ENCODE data around the gene CLTB.

CLTB gene

DNA sequence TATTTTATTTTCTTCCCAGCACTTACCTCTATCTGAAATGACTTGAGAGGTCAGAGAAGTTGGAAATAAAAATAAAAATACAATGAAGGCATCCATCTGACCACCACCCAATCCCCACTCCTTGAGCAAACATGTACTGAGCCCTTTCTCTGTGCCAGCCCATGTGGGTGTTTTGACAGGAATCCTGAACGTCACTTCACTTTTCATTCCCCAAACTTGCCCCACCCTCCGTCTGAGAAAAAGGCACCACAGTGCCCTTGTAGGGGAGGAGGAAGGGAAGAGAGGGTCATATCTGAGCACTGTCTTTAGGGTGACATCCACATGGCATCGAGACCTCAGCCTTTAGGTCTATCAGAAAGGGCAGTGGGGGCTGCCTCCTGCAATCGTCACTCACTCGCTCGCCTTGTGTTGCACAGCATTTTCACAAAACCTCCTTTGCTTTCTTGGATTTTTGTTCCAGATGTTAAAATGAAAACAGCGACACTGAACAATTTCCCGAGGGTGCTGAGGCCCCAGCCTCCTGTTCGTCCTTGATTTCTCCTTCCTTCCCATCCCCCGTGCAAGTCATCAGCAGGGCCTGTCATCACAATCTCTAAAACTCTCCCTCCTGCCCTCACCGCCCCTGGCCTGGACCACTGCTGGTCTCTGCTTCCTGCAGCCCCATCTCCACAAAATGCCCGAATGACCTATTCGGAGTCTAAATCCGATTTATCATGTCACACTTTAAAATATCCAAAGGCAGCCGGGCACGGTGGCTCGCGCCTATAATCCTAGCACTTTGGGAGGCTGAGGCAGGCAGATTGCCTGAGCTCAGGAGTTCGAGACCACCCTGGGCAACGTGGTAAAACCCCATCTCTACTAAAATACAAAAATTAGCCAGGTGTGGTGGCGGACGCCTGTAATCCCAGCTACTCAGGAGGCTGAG lies 14.8 kb downstream of the CLTB start:
- no peak for DNase-seq (ENCODE audit: low read depth)

DNA sequence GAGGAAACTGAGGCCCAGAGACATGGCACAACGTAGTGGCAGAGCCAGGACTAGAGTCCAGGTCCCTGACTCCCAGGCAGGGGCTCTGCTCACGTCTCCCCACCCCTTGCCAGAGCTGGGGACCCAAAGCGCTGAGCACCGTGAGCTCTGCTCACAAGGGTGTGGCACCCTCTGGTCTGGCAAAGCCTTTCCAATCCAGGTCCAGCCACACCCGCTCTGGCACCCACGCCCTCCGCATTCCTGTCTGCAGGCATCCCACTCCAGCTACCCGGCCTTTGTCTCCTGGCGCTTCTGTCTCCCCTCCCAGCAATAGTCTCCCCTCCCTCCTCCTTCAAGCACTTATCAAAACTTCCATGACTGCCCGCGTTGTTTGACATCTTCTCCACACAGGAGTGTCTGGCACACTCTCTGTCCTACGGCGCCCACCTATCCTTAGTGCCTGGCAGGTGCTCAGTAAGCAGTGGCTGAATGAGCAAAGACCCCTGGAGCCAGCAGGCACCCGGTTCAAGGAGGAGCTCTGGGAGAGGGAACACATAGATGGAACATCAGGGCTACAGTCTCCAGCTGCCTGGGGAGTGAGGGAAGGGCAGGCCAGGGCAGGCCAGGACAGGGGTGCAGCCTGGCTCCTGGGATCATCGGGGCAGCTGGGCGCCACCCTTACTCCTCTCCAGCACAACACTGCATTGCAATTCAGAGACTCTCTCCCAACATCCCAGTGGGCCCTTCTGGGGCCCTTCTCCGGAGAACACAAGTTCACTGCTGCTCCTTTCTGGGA lies 15.8 kb downstream of the CLTB start:
- no peak for DNase-seq (ENCODE audit: low read depth)

DNA sequence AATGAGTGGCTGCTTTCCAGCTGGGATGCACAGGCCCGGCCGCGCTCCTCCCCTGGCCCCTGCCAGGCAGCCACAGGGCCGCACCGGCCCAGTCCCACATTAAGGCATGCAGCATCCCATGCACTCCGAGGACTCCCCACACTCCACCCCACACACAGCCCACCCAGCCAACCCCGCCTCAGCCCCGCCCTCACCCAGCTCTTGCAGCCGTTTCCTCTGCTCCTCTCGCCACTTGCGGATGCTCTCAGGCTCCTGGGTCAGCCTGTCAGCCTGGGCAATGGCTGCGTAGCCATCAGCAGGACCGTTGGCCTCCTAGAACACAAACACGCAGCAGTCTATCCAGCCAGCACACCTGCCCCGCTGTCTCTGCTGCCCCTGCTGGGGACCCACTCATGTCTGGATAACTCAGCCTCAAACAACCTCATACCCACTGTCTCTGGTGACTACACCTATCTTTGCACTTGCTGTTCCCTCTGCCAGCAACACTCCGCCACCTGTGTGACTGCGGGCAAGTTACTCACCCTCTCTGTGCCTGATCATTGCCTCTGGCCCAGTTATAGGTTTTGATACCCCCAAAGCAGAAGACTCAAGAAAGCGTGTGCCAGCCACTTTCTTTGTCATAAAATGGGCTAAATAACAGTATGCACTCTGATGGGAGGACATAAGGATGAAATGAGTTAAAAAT lies 18.5 kb downstream of the CLTB start:
- no peak for DNase-seq (ENCODE audit: low read depth)

DNA sequence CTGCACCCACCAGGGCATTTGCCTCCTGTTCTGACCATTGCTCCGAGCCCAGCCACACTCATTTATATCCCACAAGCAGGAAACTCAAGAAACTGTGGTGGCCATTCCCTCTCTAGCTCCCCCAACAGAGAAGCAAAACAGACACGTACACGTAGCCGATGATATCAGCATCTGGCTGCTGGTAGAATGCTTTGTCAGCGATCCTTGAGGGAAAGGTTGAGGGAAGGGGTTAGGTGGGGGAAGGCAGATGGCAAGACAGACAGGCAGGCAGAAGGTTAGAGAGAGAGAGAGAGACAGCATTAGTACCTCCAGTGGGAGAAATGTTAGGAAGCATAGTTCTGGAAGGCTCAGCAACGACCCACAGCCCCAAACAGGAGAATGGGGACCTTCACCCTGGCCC lies 20.0 kb downstream of the CLTB start:
- no peak for DNase-seq (ENCODE audit: low read depth)

DNA sequence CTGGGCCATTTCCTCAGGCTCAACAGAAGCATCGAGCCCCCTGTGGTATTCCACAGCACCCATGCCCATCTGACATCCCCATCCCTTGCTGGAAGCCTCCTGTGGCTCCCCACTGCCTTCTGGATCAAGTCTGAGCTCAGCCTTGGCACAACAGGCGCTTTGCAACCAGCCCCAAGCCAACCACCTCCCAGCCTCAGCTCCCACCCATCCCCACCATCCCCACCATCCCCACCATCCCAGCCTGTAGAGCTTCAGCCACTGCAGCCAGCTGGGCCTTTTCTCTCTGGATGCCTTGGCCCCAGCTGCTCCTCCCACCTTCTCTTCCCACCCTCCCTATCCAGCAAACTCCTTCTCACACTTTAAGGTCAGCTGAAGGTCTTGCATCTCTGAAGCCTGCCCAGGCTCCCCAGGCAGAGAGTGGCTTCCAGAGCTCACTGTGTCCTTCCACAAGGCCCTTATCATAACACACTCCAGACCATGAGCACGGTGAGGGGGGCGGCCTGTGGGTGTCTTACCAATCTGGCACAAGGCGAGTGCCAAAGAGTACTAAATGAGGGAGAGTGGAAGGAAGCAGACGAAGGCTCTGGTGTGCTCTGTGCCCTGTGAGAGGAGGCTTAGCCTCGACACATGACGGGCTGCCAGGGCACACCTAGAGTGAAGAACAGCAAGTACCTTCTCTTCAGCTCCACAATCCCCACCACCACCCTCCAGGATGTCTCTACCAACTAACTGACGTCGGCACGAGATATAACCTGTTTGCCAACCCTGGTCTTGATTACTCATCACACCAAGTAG lies 21.3 kb downstream of the CLTB start:
- no peak for DNase-seq (ENCODE audit: low read depth)

DNA sequence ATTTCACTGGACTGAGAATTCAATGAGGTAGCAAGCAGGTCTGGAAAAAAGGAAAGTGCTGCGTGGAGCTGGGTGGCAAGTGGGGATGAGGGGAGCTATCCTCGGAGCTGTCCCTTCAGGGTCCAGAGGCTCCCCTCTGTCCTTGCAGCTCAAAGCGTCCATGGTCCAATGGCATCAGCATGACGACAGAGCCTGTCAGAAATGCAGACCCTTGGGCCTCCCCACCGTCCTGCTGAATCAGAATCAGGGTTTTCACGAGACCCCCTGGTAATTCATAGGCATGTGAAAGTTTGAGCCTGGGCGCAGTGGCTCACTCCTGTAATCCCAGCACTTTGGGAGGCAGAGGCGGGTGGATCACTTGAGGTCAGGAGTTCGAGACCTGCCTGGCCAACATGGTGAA lies 22.2 kb downstream of the CLTB start:
- DNase-seq (ENCODE audit: low read depth) = no peak

DNA sequence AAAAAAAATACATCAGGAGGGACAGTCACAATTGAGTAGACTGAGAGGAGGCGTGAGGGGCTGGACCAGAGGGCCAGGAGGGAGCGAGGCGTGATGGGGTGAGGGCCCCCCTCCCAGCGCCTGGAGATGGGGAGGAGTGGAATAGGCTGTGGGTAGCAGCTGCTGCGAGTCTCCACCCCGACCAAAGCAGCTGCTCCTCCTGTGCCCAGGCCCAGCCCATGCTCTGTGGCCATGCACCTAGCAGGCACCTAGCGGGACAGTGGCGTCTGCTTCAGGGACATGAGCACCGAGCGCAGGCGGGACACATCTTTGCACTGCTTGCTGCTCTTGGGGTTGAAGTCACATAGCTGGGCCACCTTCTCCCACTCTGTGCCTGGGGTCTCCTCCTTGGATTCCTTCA lies 23.8 kb downstream of the CLTB start:
- no peak for DNase-seq (ENCODE audit: low read depth)

DNA sequence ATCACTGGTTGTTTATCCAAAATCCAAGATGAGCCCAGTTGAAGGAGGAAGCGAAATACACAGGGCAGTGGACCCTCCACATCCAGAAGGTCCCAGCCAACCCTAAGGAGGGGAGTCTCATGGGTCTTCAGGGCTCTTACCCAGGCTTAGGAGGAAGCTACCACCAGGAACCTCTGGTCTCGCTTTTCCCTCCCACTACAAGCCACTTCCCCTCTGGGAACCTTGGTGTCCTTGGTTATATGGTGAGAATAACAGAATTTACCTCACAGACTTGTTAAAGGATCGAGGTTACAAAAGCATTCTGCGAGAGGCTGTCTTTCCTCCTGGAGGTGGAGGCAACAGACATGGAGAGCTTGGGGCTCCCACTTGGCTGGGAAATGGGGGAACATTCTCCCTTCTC lies 24.3 kb downstream of the CLTB start:
- no peak for DNase-seq (ENCODE audit: low read depth)

DNA sequence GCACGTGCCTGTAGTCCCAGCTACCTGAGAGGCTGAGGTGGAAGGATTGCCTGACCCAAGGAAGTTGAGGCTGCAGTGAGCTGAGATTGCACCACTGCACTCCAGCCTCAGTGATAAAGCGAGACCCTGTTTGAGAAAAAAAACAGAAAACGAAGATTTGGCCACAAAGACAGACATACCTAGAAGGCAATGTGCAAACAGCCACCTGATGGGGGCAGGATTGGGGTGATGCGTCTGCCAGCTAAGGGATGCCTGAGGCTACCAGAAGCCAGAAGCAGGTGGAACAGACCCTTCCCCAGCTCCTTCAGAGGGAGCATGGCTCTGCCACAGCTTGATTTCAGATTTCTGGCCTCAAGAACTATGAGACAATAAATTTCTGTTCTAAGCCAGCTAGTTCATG lies 24.9 kb downstream of the CLTB start:
- no peak for DNase-seq (ENCODE audit: low read depth)

DNA sequence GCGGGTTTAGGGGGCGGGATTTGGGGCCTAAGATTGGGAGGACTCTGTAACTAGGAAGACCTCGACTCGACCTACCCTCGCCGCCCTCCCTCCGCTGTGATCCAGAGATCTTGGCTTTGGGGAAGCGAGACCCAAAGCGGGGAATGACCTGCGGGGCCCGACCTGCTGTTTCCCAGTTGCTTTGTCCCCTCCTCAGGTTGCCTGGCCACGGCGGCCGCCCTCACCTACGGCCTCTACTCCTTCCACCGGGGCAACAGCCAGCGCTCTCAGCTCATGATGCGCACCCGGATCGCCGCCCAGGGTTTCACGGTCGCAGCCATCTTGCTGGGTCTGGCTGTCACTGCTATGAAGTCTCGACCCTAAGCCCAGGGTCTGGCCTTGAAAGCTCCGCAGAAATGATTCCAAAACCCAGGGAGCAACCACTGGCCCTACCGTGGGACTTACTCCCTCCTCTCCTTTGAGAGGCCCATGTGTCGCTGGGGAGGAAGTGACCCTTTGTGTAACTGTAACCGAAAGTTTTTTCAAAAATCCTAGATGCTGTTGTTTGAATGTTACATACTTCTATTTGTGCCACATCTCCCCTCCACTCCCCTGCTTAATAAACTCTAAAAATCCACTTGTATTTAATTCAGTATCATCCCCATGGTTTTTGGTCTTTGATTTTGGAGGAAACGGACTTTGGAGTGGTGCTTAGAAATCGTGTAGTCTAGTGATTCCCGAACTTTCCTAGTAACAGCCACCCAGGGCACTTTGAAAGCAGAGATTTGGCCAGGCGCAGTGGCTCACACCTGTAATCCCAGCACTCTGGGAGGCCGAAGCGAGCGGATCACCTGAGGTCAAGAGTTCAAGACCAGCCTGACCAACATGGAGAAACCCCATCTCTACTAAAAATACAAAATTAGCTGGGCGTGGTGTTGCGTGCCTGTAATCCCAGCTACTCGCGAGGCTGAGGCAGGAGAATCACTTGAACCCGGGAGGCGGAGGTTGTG lies 26.9 kb downstream of the CLTB start:
- DNase-seq (ENCODE audit: low read depth) = no peak

DNA sequence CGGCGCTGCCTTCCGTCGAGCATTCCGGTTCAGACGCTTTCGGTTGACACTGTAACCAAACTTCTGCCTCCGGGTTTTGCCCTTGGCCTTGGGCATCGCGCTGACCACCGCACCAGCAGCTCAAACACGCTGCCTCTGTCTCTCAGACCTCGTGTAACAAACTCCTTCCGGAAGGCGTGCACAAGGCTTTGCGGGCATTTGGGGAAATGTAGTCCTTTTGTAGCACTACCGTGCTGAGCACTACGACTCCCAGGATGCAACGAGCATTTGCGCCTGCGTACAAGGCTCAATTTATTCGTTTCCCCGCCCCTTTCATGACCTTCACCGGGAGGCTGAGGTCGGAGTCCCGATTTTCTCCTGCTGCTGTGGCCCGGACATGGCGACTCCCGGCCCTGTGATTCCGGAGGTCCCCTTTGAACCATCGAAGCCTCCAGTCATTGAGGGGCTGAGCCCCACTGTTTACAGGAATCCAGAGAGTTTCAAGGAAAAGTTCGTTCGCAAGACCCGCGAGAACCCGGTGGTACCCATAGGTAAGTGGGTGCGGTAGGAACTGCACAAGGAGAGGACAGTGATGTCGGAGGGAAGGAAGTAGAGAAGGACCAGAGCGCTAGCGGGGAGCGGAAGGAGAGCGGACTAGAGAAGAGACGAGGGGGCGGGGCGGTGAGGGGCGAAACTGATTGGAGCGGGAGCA lies 27.8 kb downstream of the CLTB start, which contains the start of the genes HIGD2A and NOP16:
TSS of gene HIGD2A (plus strand) at position 308 of the 691 bp plus-strand sequence. CDS start at position 377, 69 bp downstream.
TSS of gene NOP16 (minus strand) at position 155 of the 691 bp plus-strand sequence. CDS start at position 96, 59 bp downstream.
- peak; percentile 95 for DNase-seq (ENCODE audit: low read depth)

DNA sequence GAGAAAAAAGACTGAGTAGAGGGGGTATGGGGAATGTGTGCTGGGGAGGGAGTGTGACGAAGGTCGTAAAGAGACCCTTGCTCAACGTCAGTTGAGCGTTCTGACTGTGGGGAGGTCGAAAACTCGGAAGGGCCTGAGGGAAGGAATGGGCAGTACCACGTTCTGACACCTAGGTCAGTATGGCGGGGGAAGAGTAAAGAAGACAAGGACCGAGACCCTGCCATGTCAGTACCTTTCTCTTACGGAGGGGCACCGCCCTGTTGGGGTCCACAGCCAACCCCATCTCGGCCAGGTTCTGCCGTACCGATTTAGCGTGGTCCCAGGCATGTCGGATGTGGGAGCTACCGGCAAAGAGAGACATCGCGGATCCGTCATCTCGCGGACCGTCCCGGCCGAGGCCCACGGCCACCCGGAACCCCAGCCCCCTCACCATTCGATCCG lies 28.3 kb downstream of the CLTB start:
- no peak for DNase-seq (ENCODE audit: low read depth)

DNA sequence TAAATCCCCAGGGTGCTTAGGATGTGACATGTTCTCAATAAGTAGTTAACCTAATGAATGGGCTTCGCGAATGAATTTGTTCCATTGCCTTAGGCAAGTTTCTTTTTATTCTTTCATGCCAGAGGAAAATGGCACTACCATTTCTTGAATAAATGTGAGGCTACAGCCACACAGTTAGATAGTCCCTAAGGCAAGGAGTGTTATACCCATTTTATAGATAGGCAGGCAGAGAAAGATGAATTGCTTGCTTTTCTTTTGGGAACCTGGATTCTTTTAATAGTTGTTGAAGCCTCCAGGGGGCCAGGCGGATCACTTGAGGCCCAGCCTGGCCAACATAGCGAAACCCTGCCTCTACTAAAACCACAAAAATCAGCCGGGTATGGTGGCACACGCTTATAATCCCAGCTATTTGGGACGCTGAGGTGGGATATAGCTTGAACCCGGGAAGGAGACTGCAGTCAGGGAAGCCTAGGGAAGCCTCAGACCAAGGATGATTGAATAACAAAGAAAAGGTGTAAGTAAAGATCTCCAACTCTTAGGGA lies 28.9 kb downstream of the CLTB start:
- DNase-seq (ENCODE audit: low read depth) = no peak

DNA sequence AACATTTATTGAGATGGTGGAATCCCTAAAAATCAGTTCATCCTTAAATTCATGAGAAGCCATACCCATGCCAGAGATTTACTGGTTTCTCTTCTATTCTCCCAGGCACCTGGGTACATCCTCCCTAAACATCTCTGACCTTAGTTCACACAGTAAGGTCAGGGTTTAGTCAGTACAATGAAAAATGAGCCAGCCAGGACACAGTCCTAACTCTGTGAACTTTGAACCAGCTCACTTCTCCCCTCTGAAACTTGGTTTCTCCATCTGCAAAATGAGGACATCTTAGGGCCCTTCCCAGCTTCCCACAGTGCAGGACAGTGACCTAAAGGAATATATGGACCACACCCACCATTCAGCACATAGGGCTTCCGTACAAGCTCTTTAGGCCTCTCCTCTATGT lies 29.8 kb downstream of the CLTB start:
- no peak for DNase-seq (ENCODE audit: low read depth)

DNA sequence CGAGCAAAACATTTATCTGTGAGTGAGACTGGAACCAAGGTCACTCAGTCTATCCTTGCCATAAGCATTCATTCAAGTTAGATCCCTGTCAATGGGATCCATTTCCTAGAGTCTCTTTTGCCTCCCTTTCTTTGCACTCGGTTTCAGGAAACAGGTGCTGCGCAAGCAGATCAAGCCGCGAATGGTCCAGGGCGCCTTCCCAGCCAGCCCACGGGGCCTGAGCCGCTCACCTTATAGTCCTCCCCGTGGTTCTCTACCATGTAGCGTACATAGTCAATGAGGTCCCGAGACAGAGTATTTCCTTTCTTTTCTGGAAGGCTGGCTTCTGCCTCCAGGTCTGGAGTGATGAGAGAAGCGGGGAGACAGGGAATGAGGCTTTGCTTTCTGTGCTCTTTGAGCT lies 31.3 kb downstream of the CLTB start:
- DNase-seq (ENCODE audit: low read depth) = no peak

DNA sequence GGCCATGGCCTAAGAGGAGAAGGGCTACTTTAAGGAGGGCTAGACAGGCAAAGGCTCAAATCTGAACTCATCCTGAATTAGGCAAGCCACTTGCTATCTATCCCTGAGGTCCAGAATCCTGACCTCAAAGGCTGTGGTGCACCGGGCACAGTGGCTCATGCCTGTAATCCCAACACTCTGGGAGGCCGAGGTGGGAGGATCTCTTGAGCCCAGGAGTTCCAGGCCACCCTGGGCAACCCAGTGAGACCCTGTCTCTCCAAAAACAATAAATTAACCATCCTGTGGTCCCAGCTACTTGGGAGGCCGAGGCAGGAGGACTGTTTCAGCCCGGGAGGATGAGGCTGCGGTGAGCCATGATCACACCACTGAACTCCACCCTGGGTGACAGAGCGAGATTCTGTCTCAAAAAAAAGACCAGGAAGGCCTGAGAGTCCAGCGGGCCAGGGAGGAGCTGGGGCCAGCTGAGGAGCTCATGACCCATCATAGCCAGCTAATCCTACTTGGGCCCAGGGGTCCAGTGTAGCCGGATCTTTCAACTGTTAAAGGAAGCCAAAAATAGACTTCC lies 31.9 kb downstream of the CLTB start:
- DNase-seq (ENCODE audit: low read depth) = no peak

DNA sequence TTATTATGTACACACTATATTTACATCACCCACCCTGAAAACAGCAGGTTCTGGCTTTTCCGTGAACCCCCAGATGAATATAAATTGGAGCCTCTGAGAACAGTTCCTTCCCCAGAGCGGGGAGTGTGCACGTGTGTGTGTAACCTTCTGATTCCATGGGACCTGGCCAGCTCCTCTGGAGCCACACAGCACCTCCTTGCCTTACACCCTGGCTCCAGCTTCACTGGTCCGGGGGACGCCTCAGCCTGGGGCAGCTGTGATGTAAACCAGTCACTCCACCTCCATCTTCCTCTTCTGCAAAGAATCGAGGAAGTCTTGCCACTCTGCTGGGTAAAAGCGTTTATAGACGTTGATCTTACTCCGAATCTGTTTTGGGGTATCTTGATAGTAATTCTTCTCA lies 32.4 kb downstream of the CLTB start:
- DNase-seq (ENCODE audit: low read depth) = no peak

DNA sequence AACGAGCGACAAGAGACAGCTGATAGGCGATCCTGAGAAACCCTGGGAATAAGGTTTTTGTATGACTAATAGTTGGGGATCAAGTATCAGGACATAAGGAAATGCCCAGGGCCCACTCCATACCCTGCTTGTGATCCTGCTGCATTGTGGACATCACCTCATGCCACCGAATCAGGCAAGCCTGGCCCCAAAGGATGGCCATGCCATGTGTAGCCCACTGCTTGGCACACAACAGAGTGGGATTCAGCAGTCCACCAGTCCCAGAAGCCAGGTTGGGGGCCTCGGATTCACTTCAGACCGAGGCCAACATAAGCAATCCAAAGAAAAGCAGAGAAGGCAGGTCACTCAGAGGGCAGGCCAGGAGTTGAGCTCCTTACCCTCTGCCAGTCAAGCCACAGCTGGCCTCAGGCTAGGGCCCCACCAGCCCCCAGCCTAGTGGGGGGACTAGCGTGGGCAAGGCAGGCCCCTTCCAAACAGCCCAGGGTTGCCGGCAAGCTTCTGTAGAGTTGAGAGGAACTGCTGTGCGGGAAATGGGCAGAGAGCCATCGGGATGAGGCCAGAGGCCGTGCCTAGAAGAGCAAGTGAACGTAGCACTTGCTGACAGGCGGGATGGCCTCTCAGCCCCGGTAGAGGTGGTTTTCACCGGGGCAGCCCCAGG lies 33.0 kb downstream of the CLTB start:
- no peak for DNase-seq (ENCODE audit: low read depth)

DNA sequence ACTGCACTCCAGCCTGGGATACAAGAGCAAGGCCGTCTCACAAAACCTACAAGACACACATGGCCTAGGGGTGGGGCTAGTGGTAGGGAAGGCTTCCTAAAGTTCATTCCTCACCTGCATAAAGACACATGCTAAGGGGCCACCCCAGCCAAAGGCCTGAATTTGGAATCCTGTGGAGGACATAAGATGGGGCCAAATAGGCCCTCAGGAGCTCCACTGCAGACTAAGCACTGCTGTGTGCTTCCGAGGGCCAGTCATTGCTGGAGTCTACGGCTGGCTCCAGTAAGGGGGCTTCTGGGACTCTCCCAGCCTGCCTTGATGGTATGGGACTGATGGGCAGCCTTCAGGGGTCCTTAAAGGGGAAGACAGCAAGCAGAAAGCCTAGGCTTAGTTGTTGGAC lies 33.6 kb downstream of the CLTB start:
- DNase-seq (ENCODE audit: low read depth) = no peak

All from stimulated activated CD8-positive, alpha-beta memory T cell treated with anti-CD3 and anti-CD28 coated beads, Interleukin-15, amount 100 ng/mL, for 24 hours (primary cell).